GM21515 (cell line): Measurements from ENCODE around the gene STIMATE.
A peak's percentile ranks its signal among the peaks of the same experiment; 100 is the strongest.

Experiments used
- ATAC-seq: cut with Tn5 transposase; IDR thresholded peaks from one replicate; pipeline ENCODE4 v1.9.1; 2021; ENCODE audit not compliant: unreplicated experiment

The STIMATE gene

DNA sequence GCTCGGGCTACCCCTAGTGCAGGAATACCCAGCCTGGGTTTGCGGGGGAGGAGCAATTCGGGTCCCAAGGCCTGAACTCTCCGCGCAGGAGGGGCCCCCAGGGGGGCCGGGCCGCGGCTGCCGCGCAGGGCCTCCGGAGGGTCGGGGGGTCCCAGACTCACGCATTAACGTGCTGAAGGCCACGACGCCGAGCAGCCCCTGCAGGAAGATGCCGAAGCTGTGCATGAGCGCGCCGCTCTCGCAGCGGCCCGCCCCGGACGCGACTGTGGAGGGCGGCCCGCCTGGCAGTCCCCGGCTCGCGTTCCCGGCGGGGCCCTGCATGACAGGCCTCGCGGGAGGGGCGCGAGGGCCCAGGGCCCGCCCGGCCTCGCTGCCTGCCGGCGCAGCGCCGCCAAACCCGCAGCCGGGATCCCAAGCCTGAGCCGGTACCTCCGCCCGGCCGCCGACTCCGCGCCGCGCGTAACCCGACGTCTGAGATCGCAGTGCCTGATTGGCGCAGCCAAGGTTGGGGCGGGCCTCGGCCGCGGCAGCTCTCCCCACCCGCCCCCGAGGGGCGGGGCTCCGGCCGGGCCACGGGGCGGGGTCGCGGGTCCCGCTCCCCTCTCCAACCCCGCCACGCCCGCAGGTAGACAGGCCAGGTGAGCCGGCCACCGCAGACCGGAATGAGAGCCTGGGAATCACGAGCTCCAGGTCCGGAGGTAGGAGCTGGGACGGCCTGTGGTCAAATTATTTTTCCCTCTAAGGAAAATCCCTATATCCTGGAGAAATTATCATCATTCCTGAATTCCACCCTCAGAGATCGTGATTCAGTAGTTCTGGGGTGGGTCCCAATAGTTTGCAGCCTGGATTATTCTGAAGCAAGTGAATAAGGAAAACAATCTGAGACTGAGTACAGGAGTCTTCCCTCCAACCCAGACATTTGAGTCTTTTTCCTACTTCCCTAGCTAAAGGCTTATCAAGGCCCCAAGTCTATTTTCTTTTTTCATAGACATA is at the start of gene STIMATE:
Gene STIMATE, minus strand, starts transcription at position 419 of the 993 bp plus-strand sequence. Its CDS starts 98 bp downstream, at position 321.
- ATAC-seq: peak; percentile 88

- ATAC-seq: no peak
Measured at GRCh38 chr3:52939600-52939999, 42.3 kb upstream of the STIMATE start.

DNA sequence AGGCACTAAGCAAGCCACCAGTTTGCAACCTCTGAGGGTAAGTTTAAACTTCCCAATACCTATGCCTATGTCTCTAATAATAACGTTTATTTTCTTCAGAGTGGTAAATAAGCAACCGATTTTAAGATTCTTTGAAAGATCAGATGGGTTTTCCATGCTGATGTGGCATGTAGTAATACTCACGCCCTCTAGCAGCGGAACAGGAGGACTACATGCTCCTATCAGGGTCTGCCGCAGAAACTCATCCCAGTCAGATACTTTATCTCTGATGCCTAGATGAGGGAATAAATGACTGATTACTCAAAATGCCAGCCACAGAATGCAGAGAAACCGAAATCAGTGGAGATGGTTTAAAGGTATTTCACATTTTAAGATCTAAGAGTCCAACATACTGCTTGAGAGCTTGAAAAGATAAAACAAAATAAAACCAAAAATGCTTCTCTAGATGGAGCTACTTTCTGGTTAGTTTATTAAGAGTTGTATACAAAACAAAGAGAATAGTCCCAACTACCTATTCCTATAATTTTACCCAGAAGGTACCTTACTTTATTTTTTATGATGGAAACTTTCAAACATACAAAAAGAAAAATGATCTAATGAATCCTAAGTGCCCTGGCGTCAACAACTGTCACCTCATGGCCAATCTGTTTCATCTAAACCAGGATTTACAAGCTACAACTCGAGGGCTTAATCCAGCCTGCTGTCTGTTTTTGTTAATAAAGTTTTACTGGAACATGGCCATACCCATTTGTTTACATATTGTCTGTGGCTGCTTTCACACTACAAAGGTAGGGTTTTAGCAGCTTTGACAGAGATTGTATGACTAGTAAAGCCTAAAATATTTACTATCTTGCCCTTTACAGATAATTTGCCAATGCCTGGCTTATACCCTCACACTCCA is 37.5 kb upstream of the STIMATE start:
- no peak for ATAC-seq

DNA sequence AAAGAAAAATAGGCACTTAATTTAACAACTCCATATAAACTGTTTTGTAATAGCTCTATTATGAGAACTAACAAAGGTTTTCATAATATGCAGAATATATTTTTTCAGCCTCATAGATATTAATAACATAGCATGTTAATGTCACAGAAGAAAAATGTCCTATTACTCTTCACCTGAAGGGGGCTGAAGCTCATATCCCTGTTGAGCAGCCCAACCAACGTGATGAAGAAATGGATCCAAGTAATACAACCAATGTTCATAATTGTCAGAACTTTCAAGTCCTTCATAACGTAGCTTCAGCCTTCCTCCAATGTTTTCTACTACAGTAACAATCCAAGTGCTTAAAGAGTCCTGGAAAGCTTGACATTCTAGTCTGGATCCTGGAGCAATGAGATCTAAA is 34.5 kb upstream of the STIMATE start:
- ATAC-seq: no peak

- ATAC-seq: no peak
Measured at GRCh38 chr3:52931328-52931727, 34.0 kb upstream of the STIMATE start.

DNA sequence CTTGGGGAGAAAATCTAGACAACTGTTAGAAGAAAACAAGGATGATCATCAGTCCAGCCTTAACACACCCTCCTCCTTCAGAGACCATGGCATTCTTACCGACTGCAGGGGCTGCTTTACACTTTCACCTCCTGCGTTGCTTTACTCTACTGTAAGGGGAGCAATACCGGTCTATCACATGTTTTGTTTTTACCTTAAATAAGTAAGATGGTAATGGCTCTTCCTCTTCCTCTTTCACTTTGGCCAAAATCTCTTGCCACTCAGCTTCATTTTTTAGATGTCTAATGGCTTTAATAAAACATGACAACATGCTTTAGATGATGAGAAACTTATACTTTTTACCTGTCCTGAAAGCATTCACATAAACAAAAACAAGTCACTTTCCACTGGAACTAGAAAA is 33.4 kb upstream of the STIMATE start:
- ATAC-seq: no peak

DNA sequence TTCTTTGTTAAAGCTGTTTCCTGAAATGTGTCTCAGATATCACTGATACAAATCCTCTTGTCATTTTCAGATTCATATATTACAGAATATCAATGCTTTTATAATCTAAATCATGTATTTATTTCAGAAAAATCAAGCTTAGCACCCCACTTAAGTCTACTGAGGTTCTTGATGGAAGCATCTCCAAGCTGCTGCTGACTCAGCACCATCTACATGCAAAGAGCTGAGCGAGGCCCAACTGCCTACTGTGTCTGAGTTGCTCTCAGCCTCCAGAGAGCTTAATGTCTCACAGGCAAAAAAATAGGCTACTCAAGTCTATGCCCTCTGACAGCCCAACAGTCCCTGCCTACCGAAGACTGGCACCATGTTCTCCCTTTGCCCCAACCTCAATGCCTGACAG is 29.2 kb upstream of the STIMATE start:
- no peak for ATAC-seq

- ATAC-seq: no peak
Measured at GRCh38 chr3:52925405-52926313, 28.3 kb upstream of the STIMATE start.

- no peak for ATAC-seq
Measured at GRCh38 chr3:52923963-52924362, 26.6 kb upstream of the STIMATE start.

GRCh38 chr3:52920841-52921240 is 23.5 kb upstream of the STIMATE start:
- ATAC-seq: no peak

GRCh38 chr3:52917044-52917443 is 19.7 kb upstream of the STIMATE start:
- no peak for ATAC-seq

DNA sequence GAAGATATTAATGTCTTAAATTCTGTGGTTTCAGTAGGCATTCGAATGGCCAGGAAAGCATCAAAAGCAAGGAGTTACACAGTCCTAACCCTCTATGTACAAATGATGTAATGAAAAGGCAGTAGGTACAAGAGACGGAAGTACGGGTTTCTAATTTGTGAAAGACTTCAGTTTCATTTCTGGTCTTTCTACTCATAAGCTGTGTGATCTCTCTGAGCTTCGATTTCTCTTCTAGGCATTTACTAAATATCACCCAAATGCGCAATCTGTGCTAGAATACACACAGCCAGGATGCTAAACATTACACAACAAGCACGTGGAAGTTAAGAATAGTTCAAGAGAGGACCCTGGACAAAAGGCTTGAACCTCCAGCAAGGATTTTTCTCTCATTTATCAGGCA is 17.9 kb upstream of the STIMATE start:
- ATAC-seq: no peak

DNA sequence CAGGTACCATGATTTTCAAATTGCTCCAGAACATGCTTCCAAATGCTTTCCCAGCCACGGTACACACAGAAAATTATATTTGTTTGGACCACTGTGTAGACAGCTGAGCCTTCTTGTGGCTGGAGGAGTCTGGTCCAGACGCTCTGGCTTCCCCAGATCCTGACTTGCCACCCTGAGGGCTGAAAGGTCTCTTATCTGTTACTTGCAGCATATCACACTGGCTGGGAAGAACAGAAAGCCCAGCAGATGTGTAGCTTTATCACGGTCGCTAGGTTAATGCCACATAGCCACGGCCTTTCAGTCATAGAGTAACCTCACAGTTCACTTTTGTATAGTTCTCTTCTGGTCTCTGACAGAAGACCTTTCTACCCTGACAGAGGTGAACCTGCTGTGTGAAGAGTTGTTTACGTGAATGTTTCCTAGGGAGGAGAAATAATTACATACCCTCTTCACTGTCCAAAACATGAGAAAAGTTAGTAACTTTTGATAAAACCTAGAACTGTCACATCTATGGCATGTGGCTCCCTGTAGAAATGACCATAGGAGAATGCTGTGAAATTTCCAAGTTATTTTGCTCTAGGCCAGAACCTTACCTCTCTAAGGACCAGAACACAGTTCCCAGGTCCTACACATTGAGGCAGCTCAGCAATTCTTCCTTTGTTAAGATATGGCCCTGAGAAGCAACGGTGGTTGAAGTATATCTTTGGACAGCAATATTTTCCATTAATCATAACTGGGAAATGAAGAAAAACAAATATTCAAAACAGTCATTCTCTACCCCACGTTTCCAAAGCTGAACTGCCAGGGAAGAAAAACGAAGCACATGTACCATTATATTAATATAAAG is 15.8 kb upstream of the STIMATE start:
- ATAC-seq: no peak

DNA sequence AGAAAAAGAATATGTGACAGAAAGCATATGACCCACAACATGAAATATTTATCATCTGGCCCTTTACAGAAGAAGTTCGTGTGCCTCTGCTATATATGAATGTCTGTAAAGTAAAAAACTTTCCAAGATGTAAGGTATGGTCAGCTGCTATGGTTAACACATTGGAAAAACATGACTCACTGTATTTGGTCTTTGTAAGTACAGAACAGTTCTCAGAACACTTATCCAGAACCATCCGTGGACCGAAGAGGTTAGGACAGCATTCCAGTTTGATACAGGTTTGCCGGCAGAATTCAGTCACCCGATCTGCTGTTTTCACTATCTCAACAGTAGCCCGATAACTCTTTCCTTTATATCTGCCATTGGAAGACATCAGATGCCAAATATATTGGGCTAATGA is 13.5 kb upstream of the STIMATE start:
- no peak for ATAC-seq

- ATAC-seq: no peak
Measured at GRCh38 chr3:52907497-52907896, 10.1 kb upstream of the STIMATE start.

DNA sequence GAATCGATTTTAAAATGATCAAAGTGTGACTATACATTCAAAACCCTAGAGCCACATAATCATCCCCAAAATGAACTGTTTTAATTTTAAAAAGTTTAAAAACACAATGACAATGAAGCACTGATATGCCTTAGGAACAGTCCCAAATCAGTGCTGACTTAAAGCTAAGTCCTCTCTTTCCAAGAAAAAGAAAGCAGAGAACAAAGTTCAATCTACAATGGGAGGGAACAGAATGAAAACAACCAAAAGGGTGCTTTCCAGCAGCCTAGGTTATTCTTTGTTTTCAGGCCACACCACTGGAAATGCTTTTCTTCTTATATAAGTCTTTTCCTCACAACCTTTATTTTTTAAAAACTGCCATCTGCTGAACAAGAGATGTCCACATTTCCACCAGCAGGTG is 7.2 kb upstream of the STIMATE start:
- no peak for ATAC-seq

GRCh38 chr3:52904000-52904399 is 6.7 kb upstream of the STIMATE start:
- ATAC-seq: no peak

DNA sequence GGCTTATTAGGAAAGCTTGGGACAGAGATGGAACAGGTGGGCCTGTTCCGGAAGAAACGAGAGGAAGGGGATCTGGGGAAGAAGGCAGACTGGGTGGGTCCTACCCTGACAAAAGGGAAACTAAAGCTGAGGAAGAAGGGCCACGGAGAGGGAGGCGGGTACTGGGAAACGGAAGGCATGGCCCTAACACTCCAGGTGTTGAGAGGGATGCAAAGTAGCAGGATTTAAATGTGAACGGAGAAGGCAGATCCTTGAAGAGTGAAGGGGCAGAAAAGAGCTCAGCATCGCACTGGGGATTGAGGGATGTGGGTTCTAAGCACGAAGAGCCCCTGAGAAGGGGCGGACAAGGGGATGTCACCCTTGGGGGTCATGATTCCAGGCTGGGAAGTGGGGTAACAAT is 735 bp downstream of the STIMATE start:
- no peak for ATAC-seq

DNA sequence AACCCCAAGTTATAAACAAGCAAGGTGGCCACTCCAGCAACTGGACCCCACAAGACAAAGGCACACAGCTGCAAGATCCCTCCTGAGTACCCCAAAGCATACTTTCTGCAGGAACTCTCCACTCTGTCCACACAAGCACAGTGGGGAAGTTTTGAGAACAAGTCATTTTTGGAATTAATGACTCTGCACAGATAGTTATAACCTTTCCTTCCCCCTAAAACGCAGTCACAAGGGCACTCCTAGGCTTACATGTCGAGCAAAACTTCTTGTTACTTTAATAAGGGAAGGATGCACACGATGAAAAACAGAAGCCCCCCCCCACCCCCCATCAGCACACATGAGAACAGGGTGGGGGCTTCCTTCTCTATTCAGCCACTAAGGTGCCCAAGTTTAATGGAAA is 1.2 kb downstream of the STIMATE start:
- ATAC-seq: no peak

- ATAC-seq: no peak
Measured at GRCh38 chr3:52895418-52895817, 1.9 kb downstream of the STIMATE start.
